Measurements from ENCODE around the gene CNTROB. TPM values are rescaled to one million over a fixed set of nuclear protein-coding genes. Genes with fewer than 3 reads are reported as not detected.

CNTROB gene
- total RNA-seq, 6 experiments from 2014 or later, result 7.3 to 12.7 (median 9.4) TPM

GRCh38 chr17:7929158-7930023 lies 2.6 kb upstream of the CNTROB start, which contains the start of gene KCNAB3:
TSS of gene KCNAB3 (minus strand) at chr17:7929856. CDS start at chr17:7929435, 421 bp downstream.
- intact Hi-C loops (cut with DNase I), result no loop called here
- H3K36me3 ChIP-seq, result no peaks in the 10 kb centered on the region
- H3K9me3 ChIP-seq, result no peaks in the 10 kb centered on the region
- no peak for TF ChIP-seq POLR2A (IDR thresholded peaks at IDR 0.05)
- TF ChIP-seq, protein P1, sequence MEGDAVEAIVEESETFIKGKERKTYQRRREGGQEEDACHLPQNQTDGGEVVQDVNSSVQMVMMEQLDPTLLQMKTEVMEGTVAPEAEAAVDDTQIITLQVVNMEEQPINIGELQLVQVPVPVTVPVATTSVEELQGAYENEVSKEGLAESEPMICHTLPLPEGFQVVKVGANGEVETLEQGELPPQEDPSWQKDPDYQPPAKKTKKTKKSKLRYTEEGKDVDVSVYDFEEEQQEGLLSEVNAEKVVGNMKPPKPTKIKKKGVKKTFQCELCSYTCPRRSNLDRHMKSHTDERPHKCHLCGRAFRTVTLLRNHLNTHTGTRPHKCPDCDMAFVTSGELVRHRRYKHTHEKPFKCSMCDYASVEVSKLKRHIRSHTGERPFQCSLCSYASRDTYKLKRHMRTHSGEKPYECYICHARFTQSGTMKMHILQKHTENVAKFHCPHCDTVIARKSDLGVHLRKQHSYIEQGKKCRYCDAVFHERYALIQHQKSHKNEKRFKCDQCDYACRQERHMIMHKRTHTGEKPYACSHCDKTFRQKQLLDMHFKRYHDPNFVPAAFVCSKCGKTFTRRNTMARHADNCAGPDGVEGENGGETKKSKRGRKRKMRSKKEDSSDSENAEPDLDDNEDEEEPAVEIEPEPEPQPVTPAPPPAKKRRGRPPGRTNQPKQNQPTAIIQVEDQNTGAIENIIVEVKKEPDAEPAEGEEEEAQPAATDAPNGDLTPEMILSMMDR (IDR thresholded peaks at IDR 0.05), result no peak
- ATAC-seq (no peak), DNase-seq (no peak)
- H3K27ac ChIP-seq, result no peak within 1 kb of the TSS
- 74% methylated on average over 29 of the region's 67 CpGs for WGBS (ENCODE audit: insufficient coverage, low coverage, low lambda C conversion rate, missing lambda C conversion rate)
- no peak within 1 kb of the TSS for H3K4me3 ChIP-seq
- no peaks in the 10 kb centered on the region for H3K27me3 ChIP-seq
- H3K4me1 ChIP-seq, result peaks cover 0 to 5% (median 0%) of the 10 kb centered on the region in 4 donors

GRCh38 chr17:7930841-7931631 lies 970 bp upstream of the CNTROB start:
- no peak for ATAC-seq
- 26% methylated on average over 14 of the region's 20 CpGs for WGBS (ENCODE audit: insufficient coverage, low coverage, low lambda C conversion rate, missing lambda C conversion rate)
- DNase-seq, result no peak
- H3K9me3 ChIP-seq, result no peaks in the 10 kb centered on the region
- intact Hi-C loops (cut with DNase I), result no loop called here
- H3K27ac ChIP-seq, result peak overlapping the region; percentile 50 to 75 (median 62)
- H3K36me3 ChIP-seq, result no peaks in the 10 kb centered on the region
- peaks cover 0 to 5% (median 0%) of the 10 kb centered on the region in 4 donors for H3K4me1 ChIP-seq
- no peaks in the 10 kb centered on the region for H3K27me3 ChIP-seq
- H3K4me3 ChIP-seq, result peak overlapping the region; percentile 63 to 90 (median 82)
- no peak for TF ChIP-seq POLR2A (IDR thresholded peaks at IDR 0.05)
- TF ChIP-seq, protein P1 (IDR thresholded peaks at IDR 0.05), result no peak

GRCh38 chr17:7932483-7932891 lies 481 bp downstream of the CNTROB start:
- Histone ChIP-seq H3K27ac (peak overlapping the region; percentile 54 to 80 (median 59)), H3K27me3 (no peaks in the 10 kb centered on the region), H3K4me3 (peak overlapping the region; percentile 63 to 90 (median 82)), H3K36me3 (peaks cover 0 to 6% (median 0%) of the 10 kb centered on the region in 4 donors), H3K9me3 (no peaks in the 10 kb centered on the region), H3K4me1 (peaks cover 0 to 5% (median 0%) of the 10 kb centered on the region in 4 donors)
- TF ChIP-seq, protein P1 (IDR thresholded peaks at IDR 0.05), result no peak
- TF ChIP-seq POLR2A (IDR thresholded peaks at IDR 0.05), result no peak
- intact Hi-C loops (cut with DNase I), result no loop called here
- DNase-seq (no peak), ATAC-seq (peak; percentile 21 to 38 (median 30))
- 3% methylated on average over 15 of the region's 17 CpGs for WGBS (ENCODE audit: insufficient coverage, low coverage, low lambda C conversion rate, missing lambda C conversion rate)

- intact Hi-C loops (cut with DNase I), result no loop called here
- peaks cover 0 to 5% (median 0%) of the 10 kb centered on the region in 4 donors for H3K4me1 ChIP-seq
- no peaks in the 10 kb centered on the region for H3K27me3 ChIP-seq
- H3K9me3 ChIP-seq, result no peaks in the 10 kb centered on the region
- H3K27ac ChIP-seq, result peak overlapping the region in 1 of 3 donors; percentile 80
- peaks cover 0 to 6% (median 0%) of the 10 kb centered on the region in 4 donors for H3K36me3 ChIP-seq
- peak overlapping the region; percentile 63 to 90 (median 82) for H3K4me3 ChIP-seq
- ATAC-seq, result no peak
- TF ChIP-seq POLR2A (IDR thresholded peaks at IDR 0.05), result no peak
- TF ChIP-seq, protein P1 (IDR thresholded peaks at IDR 0.05), result no peak
- WGBS (ENCODE audit: insufficient coverage, low coverage, low lambda C conversion rate, missing lambda C conversion rate), result 35% methylated on average over 16 of the region's 16 CpGs
- no peak for DNase-seq
Measured at GRCh38 chr17:7932949-7933348, 943 bp downstream of the CNTROB start.
